A172 (cell line): ENCODE measurements around the gene TBPL1. TPM values are rescaled to one million over a fixed set of nuclear protein-coding genes. Genes with fewer than 3 reads are reported as not detected.
"Not testable (repeated sequence)": the region's sequence is repeated elsewhere in the genome, so short reads cannot be mapped to it uniquely, and the experiment has no call there.

Source experiments
- DNase-seq: peaks from one replicate; pipeline ENCODE4 v3.0.0-alpha.2; 2015; ENCODE audit warnings: low spot score
- total RNA-seq: library from RNA; depleted of rRNA; stranded (reverse); fragments of >200 nt; shearing (Covaris generic); gene quantifications from 2 replicates; pipeline ENCODE4 v1.2.3, GENCODE V29; 2014

Gene TBPL1
- total RNA-seq, 1 experiment from 2014 or later, result 32.3 TPM

DNA sequence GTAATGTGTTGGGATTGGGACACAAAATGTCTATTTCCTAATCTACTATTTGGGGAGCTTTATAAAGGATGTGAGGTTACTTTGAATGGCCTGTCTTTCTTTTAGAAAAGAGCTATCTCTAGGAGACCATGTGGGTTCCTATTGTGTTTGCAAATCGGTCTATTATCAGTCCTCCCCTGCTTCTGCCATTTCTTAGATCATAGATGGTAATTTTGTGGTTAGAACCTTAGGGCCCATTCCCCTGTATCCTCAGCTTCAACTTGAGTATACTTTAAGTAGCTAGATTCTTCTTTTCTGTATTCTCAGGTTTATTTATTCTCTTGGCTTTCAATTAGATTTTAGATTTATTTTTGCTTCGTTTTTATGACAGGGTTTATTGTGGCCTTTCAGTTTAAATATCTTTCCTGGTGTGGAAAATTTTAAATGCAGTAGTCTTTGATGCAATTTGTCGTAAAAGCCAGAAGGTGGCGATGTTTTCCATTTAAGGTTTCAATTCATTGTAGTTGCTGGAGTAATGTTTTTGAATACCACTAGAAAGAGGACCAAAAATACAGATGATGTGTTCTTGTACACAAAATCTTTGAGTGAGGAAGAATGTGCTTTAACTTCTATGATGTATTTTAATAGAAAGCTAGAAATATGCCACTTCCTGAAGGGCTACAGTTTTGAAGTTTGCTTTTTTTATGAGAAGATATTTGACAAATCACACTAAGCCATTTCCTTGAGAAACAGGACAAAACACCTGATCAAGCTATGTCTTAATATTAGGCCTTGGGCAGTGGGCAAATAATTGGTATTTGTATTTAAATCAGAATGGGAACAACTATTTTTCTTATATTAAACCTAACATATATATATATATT, 20.3 kb downstream of the TBPL1 start:
- DNase-seq, result peak; percentile 39

DNA sequence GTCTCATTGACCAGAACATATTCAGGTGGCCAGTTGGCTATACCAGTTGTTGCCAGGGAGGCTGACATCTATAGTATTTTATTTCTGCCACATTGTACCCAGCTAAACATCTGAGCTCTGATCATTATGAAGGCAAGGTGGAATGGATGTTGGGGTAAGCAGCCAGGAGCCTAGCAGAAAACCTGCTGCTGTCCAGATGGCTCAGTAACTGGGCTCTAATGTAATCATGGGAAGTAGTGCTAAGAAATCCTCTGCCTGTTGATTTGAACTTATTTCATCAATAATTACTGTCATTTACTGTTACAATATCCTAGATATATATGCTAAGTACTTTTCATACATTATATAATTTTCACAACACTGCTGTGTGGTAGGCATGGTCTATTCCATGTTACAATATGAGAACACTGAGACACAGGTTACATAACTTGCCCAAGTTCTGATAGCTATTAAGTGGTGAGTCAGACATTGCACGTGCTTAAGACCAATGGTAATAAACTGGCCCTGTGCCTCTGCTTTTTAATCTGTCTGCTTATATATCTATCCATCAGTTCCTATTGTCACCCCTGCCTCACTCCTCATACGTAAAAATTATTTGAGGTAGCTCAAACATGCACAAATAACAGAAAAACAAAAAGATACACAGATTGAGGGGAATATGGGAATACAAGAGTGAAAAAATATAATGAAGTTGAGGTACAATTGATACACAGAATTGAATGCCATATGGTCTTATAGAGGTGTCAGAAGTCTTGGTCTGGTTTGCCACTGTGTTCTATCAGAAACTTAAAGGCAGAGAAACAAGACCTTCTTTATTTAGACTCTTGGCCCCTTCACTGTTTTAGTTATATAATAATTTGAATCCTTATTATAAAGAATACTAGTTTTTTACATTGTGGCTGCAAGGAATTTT, 25.2 kb downstream of the TBPL1 start:
- peak; percentile 30 for DNase-seq

DNA sequence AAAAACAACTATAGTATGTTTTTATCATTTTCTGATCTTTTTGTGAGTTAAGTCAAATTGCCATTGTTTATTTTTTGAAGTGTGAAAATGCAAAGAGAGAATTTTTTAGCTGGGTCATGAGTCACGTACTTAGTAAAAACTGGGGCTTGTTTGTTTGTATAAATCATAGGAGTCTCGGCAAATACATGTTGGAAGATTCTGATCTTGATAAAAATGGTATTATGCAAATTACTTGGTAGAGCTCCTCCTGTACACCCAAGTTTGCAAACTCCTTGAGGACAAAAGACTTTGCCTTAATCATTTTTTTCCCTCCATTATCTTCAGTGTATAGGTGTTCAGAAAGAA, 25.8 kb downstream of the TBPL1 start:
- no peak for DNase-seq

DNA sequence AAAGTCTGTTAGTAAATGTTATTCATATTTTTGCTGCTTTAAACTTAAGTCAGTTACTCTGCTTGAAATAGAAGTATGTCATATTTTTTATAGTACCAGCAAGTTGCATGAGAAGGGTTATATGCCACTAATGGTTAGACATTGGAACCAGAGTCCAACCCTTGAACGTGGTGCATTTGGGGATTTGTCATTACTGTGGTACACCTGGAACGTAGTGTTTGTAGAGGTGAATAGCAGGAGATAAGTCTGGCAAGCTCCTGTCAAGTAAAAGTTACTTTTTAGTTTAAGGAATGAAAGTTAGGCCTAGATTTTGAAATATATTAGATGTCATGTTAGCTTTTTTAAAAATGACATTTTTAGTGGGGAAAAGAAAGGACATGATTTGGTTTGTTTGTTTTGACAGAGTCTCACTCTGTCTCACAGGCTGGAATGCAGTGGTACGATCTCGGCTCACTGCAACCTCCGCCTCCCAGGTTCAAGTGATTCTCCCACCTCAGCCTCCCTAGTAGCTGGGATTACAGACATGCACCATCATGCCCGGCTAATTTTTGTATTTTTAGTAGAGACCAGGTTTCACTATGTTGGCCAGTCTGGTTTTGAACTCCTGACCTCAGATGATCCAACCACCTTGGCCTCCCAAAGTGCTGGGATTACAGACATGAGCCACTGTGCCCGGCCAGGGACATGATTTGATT, 26.4 kb downstream of the TBPL1 start:
- not testable (repeated sequence) for DNase-seq

DNA sequence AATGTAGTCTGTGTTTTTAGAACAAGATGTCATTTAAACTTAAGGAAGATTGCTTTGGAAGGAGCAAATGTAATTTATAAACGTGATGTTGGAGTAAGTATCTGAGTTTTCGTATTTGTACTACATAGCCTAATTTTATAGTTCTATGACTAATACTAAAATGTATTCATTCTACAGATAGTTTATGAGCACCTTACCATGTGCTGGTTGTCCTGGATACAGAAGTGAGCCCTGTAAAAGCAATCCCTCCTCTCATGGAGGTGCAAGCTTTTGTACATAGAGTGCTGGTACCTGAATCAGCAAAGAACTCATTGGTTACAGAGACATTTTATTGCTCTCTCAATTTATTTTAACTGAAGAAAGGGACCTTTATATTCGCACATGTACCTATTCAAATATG, 27.1 kb downstream of the TBPL1 start:
- DNase-seq, result no peak

DNA sequence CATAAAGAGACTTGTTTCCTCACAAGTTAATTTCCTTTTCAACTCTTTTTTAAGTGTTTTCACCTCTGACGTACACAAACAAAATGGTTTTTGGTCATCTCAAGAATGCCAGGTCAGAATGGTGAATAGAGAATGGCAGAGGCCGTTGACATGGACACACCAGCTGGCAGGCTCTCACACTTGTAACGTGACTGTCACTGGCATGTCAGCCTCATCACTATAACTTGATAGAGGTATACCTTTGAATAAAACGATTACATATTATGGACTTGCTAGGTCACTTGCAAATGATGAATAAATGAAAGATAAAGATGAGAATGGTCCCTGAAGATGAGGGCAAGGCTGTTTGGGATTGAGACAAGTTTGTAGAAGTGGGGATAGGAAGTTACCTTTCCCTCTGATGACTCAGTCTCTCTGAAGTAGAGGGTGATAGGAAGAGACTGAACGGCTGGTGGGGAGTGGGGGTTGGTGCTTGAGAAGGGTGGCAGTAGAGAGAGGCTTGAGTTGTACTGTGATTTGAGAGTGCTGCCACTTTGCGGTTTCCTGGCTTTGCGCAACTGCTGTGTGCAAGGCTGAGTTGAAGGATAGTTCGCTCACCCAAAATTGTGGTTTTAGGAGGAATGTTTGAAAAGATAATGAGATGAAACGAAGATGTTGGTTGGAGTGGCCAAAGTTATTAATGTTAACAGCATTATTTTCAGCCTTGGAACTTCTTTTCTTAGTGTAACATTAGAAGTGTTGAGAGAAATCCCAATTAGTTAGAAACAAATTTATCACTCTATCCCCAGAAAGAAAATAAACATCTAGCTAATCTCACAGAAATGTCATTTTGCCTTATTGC, 30.3 kb downstream of the TBPL1 start:
- peak; percentile 86 for DNase-seq

DNA sequence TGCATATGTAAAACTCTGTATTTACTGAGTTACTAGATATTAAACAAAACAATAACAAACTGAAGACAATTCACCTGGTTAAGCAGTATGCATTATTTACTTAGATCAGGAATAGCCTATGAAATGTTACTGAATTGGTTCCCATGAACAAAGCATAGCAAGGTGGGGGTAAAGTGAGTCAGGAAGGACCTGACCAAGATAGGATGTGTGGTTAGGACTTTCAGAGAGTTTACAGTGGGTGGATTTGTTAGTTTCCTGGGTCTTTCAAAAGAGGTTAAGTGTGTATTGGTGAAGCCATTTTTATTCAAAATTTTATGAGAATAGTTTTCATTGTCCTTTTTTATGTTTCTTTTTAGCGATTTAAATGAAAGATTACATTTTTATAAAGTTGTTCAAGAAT, 32.9 kb downstream of the TBPL1 start:
- no peak for DNase-seq

DNA sequence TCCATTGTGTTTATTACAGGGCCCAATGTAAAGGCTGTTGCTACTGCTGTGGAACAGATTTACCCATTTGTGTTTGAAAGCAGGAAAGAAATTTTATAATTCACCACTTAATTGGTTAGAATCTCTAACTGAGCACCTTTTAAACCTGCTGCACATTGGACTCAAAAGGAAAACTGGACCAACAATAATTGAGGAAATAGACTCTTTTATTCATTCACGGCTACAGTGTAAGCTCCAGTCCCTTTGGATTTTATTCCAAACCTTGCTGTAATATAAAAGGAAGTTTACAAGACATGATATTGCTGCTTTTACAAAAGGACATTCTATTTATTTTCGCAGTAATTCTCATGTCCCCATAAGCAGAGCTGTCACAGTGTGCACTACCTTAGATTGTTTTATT, 33.9 kb downstream of the TBPL1 start:
- DNase-seq, result no peak

DNA sequence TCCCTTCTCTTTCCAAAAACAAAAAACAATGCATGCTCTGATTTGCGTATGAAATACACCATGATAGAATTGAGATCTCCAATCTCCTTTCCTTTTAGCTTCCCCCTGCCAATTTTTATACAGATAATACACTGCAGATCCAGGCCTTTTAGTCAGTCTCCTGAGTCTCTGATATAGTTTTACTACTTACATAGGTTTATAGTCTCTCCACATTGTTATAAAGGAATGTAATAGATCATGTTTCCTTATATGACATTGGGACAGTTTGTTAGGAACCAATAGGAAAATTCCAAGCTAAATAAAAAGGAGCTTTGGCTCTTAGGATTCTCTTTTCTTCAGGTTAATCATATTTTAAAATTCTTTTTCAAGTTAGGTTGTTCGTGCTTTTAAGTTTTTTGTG, 36.5 kb downstream of the TBPL1 start:
- no peak for DNase-seq

DNA sequence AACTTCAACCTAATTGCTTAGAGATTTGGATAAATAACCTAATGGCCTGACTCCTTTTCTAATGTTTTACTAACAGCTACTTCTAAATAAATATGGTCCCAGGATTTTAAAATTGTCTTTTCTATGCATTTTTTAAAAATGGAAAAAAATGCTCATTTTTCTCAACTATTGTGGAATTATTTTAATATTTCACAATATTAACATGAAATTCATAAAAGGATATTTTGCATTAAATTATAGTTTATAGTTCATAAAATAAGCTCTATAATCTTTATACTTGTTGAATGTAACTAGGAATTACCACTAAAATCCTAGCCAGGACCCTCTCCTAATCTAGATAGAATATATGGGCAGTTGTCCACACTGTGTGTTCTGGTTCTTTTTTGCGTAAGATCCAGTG, 37.3 kb downstream of the TBPL1 start:
- no peak for DNase-seq

DNA sequence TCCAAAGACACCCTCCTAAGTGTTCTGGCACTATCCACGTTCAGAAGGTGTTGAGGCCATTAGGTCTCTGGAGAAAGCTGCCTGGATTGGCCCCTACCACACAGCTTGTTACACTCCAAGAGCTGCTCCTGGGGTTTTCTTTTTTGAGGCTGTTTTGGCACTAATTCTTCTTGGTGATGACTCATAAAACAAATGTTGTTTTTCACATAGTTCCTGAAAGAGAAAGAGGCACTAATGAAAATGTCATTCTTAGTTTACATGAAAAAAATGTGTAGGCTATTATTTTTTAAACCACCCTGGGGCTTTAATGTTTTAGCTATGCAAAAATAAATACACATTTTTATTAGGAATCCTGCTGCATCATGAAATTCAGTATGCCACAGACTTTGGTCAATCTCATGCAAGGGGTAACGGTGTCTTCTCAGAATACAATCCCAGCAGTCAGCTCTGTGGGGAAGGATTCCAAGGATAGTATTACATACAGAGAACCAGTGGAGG, 38.1 kb downstream of the TBPL1 start:
- DNase-seq, result peak; percentile 60

DNA sequence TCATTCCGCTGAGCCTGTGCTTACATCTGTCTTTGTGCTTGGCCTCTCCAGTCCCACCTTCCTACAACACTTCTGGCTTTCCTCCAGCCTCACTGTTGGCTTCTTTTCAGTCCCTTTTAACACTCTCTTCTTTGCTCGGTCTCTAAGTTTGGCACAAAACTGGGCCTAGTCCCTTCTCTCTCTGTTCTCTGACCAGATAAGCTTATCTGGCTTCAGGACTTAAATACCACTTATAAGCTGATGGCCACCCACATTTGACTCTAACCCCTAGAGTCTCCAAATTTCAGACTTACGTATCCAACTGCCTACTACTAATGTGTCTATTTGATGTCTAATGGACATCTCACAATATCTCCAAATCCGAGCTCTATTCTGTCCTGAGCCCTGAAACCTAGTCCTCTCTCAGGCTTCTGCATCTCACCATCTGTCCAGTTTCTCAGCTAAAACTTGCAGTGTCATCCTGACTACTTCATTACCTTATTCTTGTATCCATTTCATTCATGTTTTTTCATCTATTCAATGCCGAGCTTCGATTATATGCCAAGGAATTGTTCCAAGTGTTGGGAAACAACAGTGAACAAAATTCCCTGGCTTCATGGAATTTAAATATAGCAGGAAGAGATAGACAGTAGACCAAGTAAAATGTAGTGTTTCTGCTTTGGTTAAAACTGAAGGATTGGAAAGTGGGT, 40.1 kb downstream of the TBPL1 start:
- DNase-seq, result no peak

DNA sequence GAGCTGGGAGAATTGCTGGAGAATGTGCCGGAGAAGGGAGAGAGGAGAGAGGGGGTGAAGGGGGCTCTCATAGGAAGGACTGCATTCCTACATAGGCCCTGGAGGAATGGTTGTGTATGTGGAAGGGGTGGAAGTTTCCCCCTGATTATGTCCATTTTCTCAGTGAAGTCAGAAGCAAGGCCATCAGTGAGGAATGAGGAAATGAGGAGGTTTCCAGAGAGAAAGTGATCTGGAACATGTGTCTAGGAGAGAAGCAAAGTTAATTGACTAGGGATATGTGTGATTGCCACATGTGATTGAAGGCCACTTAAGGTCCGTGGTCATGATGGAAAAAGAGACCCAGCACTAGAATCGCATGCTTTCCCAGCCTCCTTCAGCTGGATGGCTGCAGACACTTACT, 42.3 kb downstream of the TBPL1 start:
- DNase-seq, result no peak

DNA sequence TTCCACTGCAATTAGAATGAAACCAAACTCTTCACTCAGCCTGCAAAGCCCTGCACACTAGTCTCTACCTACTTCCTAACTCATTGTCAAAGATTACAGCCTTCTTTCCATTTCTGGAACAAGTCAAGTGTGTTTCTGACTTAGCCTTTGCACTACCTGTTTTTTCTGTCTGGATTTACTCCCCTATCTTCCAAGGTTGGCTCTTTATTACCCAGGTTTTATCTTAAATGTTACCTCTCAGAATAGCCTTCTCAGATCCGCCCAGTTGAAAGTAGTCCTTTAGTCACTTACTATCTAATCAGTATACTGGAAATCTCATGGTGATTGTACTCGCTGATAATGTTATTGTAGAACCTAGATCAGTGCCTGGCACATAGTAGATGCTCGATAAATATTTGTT, 42.7 kb downstream of the TBPL1 start:
- no peak for DNase-seq

DNA sequence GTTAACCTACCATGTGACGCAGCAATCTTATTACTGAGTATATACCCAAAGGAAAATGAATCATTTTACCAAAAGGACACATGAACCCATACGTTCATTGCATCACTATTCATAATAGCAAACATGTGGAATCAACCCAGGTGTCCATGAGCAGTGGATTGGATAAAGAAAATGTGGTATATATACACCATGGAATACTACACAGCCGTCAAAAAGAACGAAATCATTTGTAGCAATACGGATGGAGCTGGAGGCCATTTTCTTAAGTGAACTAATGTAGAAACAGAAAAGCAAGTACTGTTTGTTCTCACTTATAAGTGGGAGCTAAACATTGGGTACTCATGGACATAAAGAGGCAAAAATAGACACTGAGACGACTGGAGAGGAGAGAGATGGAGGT, 44.2 kb downstream of the TBPL1 start:
- DNase-seq, result no peak

DNA sequence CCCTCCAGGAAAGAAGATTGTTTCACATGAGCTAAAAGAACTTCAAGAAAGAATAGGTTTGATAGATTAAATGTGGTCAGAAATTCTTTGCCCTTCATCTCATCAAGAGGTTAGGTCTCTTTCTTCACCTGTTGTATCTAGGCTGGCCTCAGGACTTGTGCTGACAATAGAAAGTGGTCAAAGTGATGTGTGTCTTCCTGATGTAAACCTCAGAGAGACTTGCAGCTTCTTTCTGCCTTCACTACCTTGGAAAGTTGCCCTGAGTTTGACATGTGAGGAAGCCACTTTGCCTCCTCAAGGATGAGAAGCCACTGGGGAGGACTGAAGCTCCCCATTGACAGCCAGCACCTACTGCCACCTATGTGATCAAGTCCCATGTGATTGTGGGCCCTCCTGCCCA, 46.3 kb downstream of the TBPL1 start:
- no peak for DNase-seq

DNA sequence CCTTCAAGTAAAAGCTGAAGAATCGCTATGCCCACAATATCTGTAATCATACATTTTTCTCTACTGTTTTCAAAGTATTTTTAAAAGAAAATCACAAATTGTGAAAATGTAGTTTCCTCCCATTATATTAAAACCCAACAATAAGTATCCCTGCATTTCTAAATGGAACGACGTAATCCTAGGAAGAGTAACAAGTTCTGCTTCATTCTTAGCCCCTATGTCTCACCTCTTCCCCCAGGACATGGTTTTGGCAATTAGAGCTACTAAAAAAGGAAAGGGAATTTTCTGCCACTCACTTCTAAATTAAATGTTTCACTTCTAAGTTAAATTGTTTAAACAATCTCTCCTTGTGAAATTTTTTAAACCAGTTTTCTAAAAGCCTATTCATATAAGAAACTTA, 47.4 kb downstream of the TBPL1 start:
- DNase-seq, result no peak

DNA sequence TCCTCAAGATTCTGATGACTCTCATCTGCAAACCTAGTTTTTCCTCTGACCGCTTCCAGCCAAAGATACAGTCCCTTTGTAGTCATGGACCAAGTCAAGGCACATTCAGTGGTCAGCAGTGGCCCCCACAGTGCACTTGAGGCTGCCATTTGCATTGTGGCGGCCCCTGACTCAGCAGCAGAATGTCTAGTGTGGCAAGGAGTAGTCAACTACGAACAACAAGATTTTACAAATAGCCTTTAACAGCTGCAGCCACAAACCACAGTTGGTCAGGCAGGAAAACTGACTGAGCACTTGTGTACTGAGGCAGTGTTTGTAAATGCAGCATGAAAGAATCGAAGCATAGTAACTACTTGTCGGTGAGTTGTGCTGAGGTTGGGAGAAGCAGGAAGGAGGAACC, 49.8 kb downstream of the TBPL1 start:
- DNase-seq, result no peak

DNA sequence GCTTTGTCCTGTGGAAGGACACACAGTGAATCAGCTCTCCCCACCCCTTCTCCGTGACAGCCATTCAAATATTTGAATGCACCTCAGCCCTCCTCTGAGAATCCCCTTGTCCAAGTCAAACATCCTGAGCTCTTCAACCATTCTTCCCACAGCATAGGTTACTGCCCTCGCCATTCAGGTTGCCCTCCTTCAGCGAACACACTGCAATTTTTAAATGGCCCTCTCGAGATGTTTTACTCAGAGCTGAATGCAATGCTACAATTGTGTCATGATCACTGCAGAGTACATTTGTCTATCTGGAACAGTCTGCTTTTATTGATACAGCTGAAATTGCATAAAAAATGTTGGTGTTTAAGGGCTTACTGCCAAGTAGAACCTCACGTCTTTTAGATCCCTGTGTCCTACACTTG, 50.5 kb downstream of the TBPL1 start:
- no peak for DNase-seq

DNA sequence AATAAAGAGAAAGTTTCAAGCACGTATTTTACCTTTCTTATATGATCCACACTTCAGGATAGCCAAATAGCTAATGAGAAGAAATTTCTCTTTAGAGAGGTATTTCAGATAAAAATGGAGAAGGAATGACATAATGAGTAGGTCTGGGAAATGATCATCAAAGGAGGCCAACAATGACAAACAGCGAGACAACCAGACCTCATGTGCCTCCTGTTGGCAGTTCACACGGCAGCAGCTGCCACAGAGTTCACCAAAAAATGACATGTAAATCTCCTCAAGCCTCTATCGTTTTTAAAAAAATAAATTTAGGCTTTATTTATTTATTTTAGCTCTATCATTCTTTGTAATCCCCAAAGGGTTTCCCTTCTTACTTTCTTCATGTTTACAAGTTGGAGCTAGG, 51.7 kb downstream of the TBPL1 start:
- no peak for DNase-seq

DNA sequence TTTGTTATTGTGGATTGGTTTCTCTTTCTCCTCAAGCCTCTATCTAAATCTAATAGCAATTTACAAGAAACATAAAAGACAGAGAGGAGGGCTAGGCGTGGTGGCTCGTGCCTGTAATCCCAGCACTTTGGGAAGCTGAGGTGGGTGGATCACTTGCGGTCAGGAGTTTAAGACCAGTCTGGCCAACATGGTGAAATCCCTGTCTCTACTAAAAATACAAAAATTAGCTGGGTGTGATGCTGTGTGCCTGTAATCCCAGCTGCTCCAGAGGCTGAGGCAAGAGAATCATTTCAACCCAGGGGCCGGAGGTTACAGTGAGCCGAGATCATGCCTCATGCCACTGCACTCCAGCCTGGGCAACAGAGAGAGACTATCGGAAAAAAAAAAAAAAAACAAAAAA, 52.8 kb downstream of the TBPL1 start:
- no peak for DNase-seq
